Adrenal gland (tissue), 12 donors: ENCODE data around the gene CDC42EP4. TPM values are rescaled to one million over a fixed set of nuclear protein-coding genes. Genes with fewer than 3 reads are reported as not detected.
A peak's percentile ranks its signal among the peaks of the same experiment; 100 is the strongest.

Experiments used
- DNase-seq, 7 donors: peaks; one replicate each; pipeline ENCODE4 v3.0.0-alpha.2; 2019 to 2020
- H3K27ac ChIP-seq, 5 donors: fragments of 200-600 bp; sonication (generic) in 4 of 5; 1 replicate in 3 of 5; 2 replicates in 2 of 5; pipeline versions ENCODE4 v1.5.1 to v1.8.0; 2016 to 2020; ENCODE audit warnings: mild to moderate bottlenecking in 1 of 5
- H3K27me3 ChIP-seq: fragments of 200-600 bp; 2 replicates; pipeline ENCODE4 v1.8.0; 2021
- H3K36me3 ChIP-seq, 2 donors: fragments of 200-600 bp; replicated peaks in 1 of 2; 1 replicate in 1 of 2; 2 replicates in 1 of 2; pipeline versions ENCODE4 v1.5.1 to v1.8.0; 2018 to 2022
- H3K4me1 ChIP-seq, 2 donors: fragments of 200-600 bp; replicated peaks in 1 of 2; 1 replicate in 1 of 2; 2 replicates in 1 of 2; pipeline versions ENCODE4 v1.5.1 to v1.8.0; 2018 to 2021
- H3K4me3 ChIP-seq, 4 donors: fragments of 200-600 bp; sonication (generic) in 3 of 4; one replicate each; pipeline ENCODE4 v1.5.1; 2016 to 2018
- H3K9me3 ChIP-seq, 3 donors: fragments of 200-600 bp; sonication (generic) in 1 of 3; replicated peaks in 1 of 3; 1 replicate in 2 of 3; 2 replicates in 1 of 3; pipeline versions ENCODE4 v1.5.1 to v1.8.0; 2016 to 2021
- CTCF ChIP-seq, 6 experiments: fragments of 450-650 bp in 4 of 6; fragments of 200-600 bp in 2 of 6; sonication (generic) in 1 of 6; IDR thresholded peaks; 1 replicate in 5 of 6; 2 replicates in 1 of 6; pipeline versions ENCODE4 v1.5.1 to v1.8.0; 2016 to 2021; ENCODE audit warnings: antibody characterized with exemption in 6 of 6, mild to moderate bottlenecking in 2 of 6, moderate library complexity in 1 of 6
- POLR2A ChIP-seq, 2 donors: fragments of 450-650 bp; IDR thresholded peaks; one replicate each; pipeline ENCODE4 v1.6.1; 2017; ENCODE audit warnings: antibody characterized with exemption in 2 of 2, mild to moderate bottlenecking in 2 of 2, moderate library complexity in 1 of 2
- WGBS, 4 donors: extraction: QIAGEN DNeasy Blood & Tissue Kit in 2 of 4; methylation state at CpG; one replicate each; pipeline versions ENCODE4 v1.1.5 to v1.1.7; 2013 to 2017; 5-methylcytosine and 5-hydroxymethylcytosine counted together
- intact Hi-C, 2 donors: fragments of 100-400 bp; cut with DNase I; formaldehyde crosslinking; loops; one replicate each; pipeline versions ENCODE4 v1.14.1 to v1.15.0; 2022 to 2023
- polyA plus RNA-seq, 3 donors: library from polyadenylated mRNA; stranded (reverse); fragments of 200-250 nt in 2 of 3; fragments of 350-450 nt in 1 of 3; fragmentation: Illumina TruSeq in 1 of 3; extraction: RNeasy Lipid Tissue Mini Kit (QIAGEN cat#74804) in 1 of 3; gene quantifications; one replicate each; pipeline ENCODE4 v1.2.3, GENCODE V29; 2013 to 2014
- total RNA-seq, 9 donors: library from RNA; depleted of rRNA in 4 of 9; stranded (reverse); fragments of >200 nt in 4 of 9; fragments of 120-200 nt in 1 of 9; fragmentation: NEBNext Ultra II Directional in 1 of 9; extraction: Animal tissue kit (Norgen Biotek cat#: 25700) in 1 of 9; gene quantifications; one replicate each; pipeline versions ENCODE4 v1.1.0 to v1.2.4, GENCODE V29; 2013 to 2023
- donor health status: healthy with polysubstance abuse.
- donor health status: Bipolar disorder and iron deficiency.
- donor health status: DM: yes; HTN: yes; CAD: no.
- donor health status: DM: no; HTN: no; CAD: no.
- donor health status: DM: no; HTN: no; CAD: no.
- donor health status: DM: yes; HTN: yes; CAD: no.

CDC42EP4 gene
- total and polyA plus RNA-seq, 12 donors: 24.4 to 172 (median 96.5) TPM

GRCh38 chr17:73343739-73344454, 32.1 kb upstream of the CDC42EP4 start:
- 0 to 70% (median 64%) methylated on average over 1 to 11 of the region's 11 CpGs for WGBS, 4 donors
- H3K9me3 ChIP-seq: no peaks in the 10 kb centered on the region
- peak overlapping the region in 2 of 5 donors; percentile 75 to 82 for H3K27ac ChIP-seq
- H3K27me3 ChIP-seq: no peaks in the 10 kb centered on the region
- intact Hi-C loops: no loop called here
- H3K4me3 ChIP-seq: no peak overlapping the region
- H3K36me3 ChIP-seq: no peaks in the 10 kb centered on the region
- DNase-seq: no peak
- peaks cover 4 to 27% of the 10 kb centered on the region in 2 donors for H3K4me1 ChIP-seq
- TF ChIP-seq CTCF (IDR thresholded peaks at IDR 0.05) (no peak), POLR2A (IDR thresholded peaks at IDR 0.05) (no peak)

DNA sequence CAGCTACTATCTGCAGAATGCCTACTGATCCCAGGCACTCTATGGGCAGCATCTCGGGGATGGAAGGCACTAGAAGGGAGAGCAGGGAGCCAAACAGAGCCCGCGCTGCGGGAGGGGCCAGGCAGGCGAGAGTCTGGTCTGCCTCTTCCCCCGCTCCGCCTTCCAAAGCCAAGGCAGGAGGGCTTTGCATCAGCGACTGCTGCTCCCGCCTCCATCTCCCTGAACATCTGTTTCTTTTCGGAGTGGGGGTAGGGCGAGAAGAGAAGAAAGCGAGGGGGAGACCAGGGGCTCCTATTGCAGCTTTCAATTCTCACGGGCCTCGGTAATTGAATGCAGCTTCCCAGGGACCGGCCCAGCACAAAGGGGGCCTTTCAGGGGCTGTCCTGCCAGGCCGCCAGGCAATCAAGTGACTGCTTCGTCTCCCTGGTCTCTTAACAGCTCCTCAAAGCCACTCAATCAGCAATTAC, 31.4 kb upstream of the CDC42EP4 start:
- H3K27ac ChIP-seq: peak overlapping the region in 2 of 5 donors; percentile 75 to 82
- no peaks in the 10 kb centered on the region for H3K27me3 ChIP-seq
- H3K36me3 ChIP-seq: no peaks in the 10 kb centered on the region
- TF ChIP-seq POLR2A (IDR thresholded peaks at IDR 0.05) (no peak), CTCF (IDR thresholded peaks at IDR 0.05) (no peak)
- no peaks in the 10 kb centered on the region for H3K9me3 ChIP-seq
- intact Hi-C loops: no loop called here
- 59 to 74% (median 67%) methylated on average over 12 to 17 of the region's 17 CpGs for WGBS, 4 donors
- peak in 5 of 7 donors; percentile 41 to 85 (median 45) for DNase-seq
- H3K4me3 ChIP-seq: no peak overlapping the region
- peaks cover 4 to 27% of the 10 kb centered on the region in 2 donors for H3K4me1 ChIP-seq

GRCh38 chr17:73342541-73343167, 30.9 kb upstream of the CDC42EP4 start:
- intact Hi-C loops: no loop called here
- no peak overlapping the region for H3K4me3 ChIP-seq

More at GRCh38 chr17:73342541-73343167, 30.9 kb upstream of the CDC42EP4 start:
- peak overlapping the region in 2 of 5 donors; percentile 75 to 82 for H3K27ac ChIP-seq
- no peaks in the 10 kb centered on the region for H3K36me3 ChIP-seq
- WGBS, 4 donors: 29 to 64% (median 47%) methylated on average over 5 to 7 of the region's 7 CpGs
- no peaks in the 10 kb centered on the region for H3K9me3 ChIP-seq
- no peaks in the 10 kb centered on the region for H3K27me3 ChIP-seq
- DNase-seq: no peak
- peaks cover 4 to 27% of the 10 kb centered on the region in 2 donors for H3K4me1 ChIP-seq
- TF ChIP-seq CTCF (IDR thresholded peaks at IDR 0.05) (peak in 1 of 6 experiments; percentile 3), POLR2A (IDR thresholded peaks at IDR 0.05) (no peak)
